ENCODE data around the gene SCP2.

The SCP2 gene

GRCh38 chr1:52907812-52908153 lies 19.3 kb upstream of the SCP2 start:
- TF ChIP-seq TAF1 (IDR thresholded peaks at IDR 0.05; ENCODE audit: borderline replicate concordance, insufficient read depth, low read length) (no peak), FOXP2 (optimal IDR thresholded peaks at IDR 0.05; ENCODE audit: borderline replicate concordance, extremely low read depth, extremely low read length, insufficient read depth) (no peak), POLR2AphosphoS5 (IDR thresholded peaks at IDR 0.05; ENCODE audit: low read depth, low read length) (no peak), SIN3A (IDR thresholded peaks at IDR 0.05; ENCODE audit: borderline replicate concordance, insufficient read depth, low read length) (no peak)
- TF ChIP-seq, protein P1, sequence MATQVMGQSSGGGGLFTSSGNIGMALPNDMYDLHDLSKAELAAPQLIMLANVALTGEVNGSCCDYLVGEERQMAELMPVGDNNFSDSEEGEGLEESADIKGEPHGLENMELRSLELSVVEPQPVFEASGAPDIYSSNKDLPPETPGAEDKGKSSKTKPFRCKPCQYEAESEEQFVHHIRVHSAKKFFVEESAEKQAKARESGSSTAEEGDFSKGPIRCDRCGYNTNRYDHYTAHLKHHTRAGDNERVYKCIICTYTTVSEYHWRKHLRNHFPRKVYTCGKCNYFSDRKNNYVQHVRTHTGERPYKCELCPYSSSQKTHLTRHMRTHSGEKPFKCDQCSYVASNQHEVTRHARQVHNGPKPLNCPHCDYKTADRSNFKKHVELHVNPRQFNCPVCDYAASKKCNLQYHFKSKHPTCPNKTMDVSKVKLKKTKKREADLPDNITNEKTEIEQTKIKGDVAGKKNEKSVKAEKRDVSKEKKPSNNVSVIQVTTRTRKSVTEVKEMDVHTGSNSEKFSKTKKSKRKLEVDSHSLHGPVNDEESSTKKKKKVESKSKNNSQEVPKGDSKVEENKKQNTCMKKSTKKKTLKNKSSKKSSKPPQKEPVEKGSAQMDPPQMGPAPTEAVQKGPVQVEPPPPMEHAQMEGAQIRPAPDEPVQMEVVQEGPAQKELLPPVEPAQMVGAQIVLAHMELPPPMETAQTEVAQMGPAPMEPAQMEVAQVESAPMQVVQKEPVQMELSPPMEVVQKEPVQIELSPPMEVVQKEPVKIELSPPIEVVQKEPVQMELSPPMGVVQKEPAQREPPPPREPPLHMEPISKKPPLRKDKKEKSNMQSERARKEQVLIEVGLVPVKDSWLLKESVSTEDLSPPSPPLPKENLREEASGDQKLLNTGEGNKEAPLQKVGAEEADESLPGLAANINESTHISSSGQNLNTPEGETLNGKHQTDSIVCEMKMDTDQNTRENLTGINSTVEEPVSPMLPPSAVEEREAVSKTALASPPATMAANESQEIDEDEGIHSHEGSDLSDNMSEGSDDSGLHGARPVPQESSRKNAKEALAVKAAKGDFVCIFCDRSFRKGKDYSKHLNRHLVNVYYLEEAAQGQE (IDR thresholded peaks at IDR 0.05; ENCODE audit: insufficient read depth in 1 of 2, low read depth in 2 of 2, low read length in 2 of 2) = no peak

GRCh38 chr1:52911541-52911940 lies 15.5 kb upstream of the SCP2 start:
- TF ChIP-seq TAF1 (IDR thresholded peaks at IDR 0.05; ENCODE audit: borderline replicate concordance, insufficient read depth, low read length) (no peak), SIN3A (IDR thresholded peaks at IDR 0.05; ENCODE audit: borderline replicate concordance, insufficient read depth, low read length) (no peak), POLR2AphosphoS5 (IDR thresholded peaks at IDR 0.05; ENCODE audit: low read depth, low read length) (no peak), FOXP2 (optimal IDR thresholded peaks at IDR 0.05; ENCODE audit: borderline replicate concordance, extremely low read depth, extremely low read length, insufficient read depth) (no peak)
- TF ChIP-seq, protein P1 (IDR thresholded peaks at IDR 0.05; ENCODE audit: insufficient read depth in 1 of 2, low read depth in 2 of 2, low read length in 2 of 2) = no peak

DNA sequence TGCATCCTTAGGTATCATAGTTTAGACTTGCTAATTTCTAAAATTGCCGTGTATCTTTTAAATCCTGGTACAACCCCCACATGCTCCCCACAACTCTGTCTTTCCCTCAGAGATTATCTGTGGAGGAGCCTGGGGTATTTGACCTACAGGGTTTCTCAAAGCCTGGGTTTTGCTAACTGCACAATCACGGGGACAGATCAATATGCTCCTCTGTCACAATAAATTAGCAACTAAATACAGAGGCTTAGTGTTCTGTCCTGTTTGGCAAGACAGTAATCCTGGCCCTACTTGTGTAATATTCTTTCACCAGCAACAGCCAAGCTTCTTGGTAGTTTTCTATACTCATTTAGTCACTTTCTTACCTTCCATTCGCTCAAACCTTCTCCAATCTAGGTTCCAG lies 14.1 kb upstream of the SCP2 start:
- TF ChIP-seq, protein P1 (IDR thresholded peaks at IDR 0.05; ENCODE audit: insufficient read depth in 1 of 2, low read depth in 2 of 2, low read length in 2 of 2) = no peak

DNA sequence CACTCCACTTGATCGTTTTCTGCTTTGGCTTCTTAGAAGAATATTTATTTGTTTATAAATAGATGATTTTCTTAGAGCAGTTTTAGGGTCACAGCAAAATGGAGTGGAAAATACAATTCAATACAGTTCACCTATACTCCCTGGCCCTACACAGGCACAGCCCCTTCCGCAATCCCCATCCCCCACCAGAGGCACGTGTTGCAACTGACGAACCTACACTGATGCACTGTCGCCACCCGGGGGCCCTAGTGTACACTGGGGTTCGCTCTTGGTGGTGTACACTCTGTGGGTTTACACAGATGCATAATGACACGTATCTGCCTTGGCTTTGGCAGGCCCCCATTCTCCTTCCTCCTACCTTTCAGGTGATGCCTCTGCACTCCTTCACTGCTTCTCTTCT lies 13.5 kb upstream of the SCP2 start:
- TF ChIP-seq, protein P1 (IDR thresholded peaks at IDR 0.05; ENCODE audit: insufficient read depth in 1 of 2, low read depth in 2 of 2, low read length in 2 of 2) = no peak
- TF ChIP-seq TAF1 (IDR thresholded peaks at IDR 0.05; ENCODE audit: borderline replicate concordance, insufficient read depth, low read length) (no peak), POLR2AphosphoS5 (IDR thresholded peaks at IDR 0.05; ENCODE audit: low read depth, low read length) (no peak), SIN3A (IDR thresholded peaks at IDR 0.05; ENCODE audit: borderline replicate concordance, insufficient read depth, low read length) (no peak), FOXP2 (optimal IDR thresholded peaks at IDR 0.05; ENCODE audit: borderline replicate concordance, extremely low read depth, extremely low read length, insufficient read depth) (no peak)

DNA sequence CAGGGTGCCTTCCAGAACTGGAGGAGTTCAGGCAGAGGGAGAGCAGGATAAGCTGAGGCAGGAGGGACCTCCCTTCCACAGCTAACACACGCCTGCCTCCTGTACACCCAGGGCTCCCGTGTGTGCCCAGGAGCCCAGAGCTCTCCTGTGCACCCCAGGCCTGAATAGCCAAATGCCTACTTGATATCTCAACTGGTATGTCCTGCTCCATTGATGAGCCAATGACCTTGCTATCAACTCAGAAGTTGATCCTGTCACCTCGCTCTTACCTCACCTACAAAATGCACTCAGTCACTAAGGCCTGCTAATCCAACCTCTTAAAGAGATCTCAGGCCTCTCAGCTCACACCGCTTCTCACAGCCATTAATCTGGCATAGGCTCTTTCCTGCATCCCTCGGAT lies 12.6 kb upstream of the SCP2 start:
- TF ChIP-seq, protein P1 (IDR thresholded peaks at IDR 0.05; ENCODE audit: insufficient read depth in 1 of 2, low read depth in 2 of 2, low read length in 2 of 2) = no peak
- no peak for TF ChIP-seq FOXP2 (optimal IDR thresholded peaks at IDR 0.05; ENCODE audit: borderline replicate concordance, extremely low read depth, extremely low read length, insufficient read depth)
- no peak for TF ChIP-seq POLR2AphosphoS5 (IDR thresholded peaks at IDR 0.05; ENCODE audit: low read depth, low read length)
- TF ChIP-seq SIN3A (IDR thresholded peaks at IDR 0.05; ENCODE audit: borderline replicate concordance, insufficient read depth, low read length) = no peak
- no peak for TF ChIP-seq TAF1 (IDR thresholded peaks at IDR 0.05; ENCODE audit: borderline replicate concordance, insufficient read depth, low read length)
